Stimulated activated naive CD8-positive, alpha-beta T cell treated with anti-CD3 and anti-CD28 coated beads, Interleukin-15, Interleukin-2, amounts not matched to agents 100 U/mL and 50 U/mL, for 24 hours (primary cell): ENCODE results near the gene AKIP1.
"Not testable (repeated sequence)": the region's sequence is repeated elsewhere in the genome, so short reads cannot be mapped to it uniquely, and the experiment has no call there.

Source experiments
- ATAC-seq: fragments of 150-1000 bp; cut with Tn5 transposase; one replicate; pipeline ENCODE4 v1.10.0; 2021
- DNase-seq: peaks from one replicate; pipeline ENCODE4 v3.0.0; 2021

The AKIP1 gene

DNA sequence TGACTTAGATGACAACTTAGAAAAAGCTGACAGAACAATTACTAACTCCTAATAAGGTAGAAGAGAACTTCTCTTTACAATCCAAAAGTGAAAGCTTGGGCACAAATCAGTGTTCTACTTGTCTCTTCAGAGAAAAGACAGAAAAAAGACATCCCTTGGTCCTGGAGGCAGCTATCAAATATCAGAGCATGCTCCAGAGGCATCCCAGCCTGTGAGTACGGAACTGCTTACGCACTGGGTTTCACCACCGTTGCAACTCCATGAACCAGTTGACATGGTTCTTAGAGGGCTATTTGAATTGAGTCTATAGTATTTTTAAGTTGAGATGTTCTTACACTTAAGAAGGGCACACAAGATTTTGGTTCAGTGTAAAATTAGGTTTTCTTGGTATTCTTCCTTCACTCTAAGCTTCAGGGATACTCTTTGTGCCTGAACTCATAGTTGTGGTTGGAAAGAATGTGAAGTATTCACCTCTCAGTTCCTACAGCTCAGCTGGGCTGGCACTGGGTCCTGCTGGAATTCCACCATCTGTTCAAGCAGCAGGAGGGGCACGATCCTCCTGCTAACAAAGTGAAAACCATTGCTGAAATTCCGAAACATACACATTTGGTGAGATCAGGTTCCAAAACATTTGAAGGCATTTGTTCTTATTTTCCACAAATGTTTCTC is 6.3 kb downstream of the AKIP1 start:
- no peak for ATAC-seq
- no peak for DNase-seq

DNA sequence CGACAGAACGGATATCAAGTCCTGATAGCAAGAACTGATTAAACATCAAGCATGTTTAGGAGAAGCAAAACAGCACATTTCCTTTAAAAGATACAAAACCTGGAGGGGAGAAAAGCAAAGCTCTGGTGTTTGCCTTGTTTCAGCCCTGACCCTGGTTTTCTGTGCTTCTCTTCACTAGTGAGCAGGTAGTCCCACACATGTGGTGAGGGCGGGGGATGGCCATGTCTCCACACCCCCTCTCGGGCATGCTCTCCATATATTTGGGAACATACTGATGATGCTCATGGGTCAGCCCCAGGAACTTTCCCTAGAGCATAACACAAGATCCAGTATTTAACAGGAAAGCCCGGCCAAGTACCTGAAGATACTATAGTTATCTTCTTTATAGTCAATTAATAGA is 11.7 kb downstream of the AKIP1 start:
- ATAC-seq (no peak), DNase-seq (no peak)

DNA sequence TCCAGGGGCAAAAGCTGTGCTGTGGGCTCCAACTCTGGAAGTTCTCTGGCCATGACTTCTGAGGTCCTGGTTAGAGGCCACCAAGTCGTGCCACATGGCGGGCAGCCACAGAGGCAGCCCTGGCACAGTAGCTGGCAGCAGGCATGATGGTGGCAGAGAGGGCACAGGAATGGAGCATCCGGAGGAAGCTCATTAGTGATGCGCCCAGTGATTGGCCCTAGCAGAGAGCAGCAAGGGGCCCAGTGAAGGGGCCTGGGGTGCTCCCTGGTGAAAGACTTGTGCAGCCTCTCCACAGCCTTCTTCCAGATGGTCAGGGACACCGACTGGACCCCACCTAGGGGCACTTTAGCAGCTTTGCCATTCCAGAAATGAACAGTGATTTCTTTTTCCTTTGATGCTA is 14.7 kb downstream of the AKIP1 start:
- DNase-seq (no peak), ATAC-seq (no peak)

DNA sequence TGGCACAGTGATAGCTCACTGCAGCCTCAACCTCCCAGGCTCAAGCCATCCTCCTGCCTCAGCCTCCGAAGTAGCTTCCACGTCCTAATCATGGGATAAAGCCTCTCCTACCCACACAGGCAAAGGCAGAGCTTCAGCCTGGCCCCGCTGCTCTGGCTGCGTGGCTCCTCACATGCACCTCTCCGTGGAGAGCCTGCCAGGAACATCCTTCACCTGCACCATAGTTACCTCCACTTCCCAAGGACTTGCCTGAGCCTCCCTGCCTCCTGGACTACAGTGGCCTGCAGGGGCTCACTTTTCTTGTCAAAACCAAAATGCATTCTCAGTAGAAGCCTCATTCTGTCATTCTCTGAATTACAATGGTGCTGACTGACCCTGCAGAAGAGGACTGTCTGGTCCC is 15.2 kb downstream of the AKIP1 start:
- DNase-seq (no peak), ATAC-seq (no peak)

DNA sequence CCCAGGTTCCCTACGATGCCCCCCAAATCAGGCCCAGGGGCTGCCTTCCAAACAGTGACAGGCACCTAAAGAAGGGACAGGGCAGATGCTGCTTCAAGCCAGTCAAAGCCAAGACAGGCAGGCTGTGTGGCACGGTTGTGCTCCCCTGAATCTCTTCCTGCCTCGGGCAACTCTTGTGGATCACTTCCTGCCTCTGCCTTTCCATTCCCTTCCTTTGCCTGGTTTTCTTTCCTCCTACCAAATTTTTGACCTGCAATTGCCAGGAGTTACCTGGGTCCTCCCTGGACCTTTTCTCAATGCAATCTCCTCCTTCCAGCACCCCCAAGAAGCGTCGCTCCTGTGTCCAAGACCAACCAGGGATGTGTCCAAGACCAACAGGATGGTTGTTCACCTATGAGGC is 16.2 kb downstream of the AKIP1 start:
- ATAC-seq (no peak), DNase-seq (no peak)

DNA sequence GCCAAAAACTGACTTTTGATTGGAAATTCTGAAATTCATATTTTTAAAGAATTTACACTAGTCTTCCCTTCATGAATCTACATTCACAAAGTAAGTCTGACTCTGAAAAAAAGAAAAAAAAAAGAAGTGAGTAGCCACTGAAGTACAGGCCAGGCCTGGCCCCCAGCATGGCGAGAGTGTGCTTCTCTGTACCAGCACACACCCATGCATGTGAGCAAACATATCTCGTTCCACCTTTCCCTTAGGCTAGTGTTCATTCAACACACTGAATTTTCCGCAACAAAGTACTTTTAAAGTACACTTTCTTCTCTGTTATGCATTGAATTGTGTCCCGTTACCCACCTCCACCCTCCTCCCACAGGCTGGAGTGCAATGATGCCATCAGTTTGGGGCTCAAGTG is 17.2 kb downstream of the AKIP1 start:
- ATAC-seq: no peak
- DNase-seq: no peak

DNA sequence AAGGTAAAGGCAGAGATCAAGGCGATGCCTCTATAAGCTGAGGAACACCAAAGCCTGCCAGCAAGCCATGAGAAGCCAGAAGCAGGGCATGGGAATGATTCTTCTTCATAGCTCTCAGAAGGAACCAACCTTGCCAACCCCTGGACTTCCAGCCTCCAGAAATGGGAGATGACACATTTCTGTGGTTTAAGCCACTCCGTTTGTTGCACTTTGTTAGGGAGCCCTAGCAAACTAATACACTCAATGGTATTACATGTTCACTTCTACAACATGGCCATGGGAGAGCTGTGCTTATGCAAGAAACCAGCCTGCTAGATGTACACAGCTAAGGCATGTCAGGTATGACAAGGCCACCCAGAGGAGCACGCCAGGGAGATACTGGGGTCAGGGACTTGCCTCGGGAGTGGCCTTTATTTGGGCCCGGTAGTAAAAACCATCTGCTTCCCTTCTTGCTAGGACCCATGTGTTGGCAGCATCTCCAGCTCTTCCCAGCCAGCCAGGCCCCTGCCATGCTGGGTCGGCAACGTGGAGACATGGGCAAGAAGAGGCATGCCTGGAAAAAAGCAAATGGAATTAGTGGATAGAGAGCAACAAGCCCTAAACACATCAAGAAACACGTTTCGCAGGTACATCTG is 18.1 kb downstream of the AKIP1 start:
- ATAC-seq (no peak), DNase-seq (no peak)

DNA sequence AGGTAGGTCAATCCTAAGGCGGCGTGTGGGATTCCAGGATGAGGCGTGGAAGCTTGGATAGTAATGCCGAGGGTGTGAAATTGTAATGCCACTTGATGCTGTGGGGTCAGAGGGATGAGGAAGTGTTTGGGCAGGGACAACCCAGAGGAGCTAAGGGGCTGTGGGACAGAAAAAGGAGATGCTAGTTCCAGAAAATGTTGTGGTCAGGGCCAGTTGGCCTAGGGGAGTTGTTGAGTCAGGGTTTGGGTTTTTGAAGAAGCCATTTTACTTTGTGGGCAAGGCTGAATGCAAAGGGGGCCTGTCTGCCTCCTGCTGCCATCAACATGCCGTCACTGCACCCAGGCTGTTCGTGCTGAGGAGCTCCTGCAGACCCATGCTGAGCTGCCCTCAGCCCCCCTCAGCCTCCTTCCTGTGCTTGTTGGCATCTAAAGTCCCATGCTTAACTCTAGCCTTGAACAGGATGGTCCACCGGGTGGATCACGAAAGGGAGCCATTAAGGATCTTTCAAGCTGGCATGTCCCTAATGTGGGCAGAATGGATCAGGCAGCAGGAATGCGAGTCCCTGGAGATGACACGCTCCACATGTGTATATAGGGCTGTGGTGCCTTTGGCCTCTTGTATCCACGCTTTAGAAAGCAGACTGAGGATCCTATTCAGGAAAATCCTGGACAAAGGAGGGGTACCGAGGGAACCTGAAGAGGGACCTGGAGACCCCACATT is 19.6 kb downstream of the AKIP1 start:
- no peak for DNase-seq
- no peak for ATAC-seq

DNA sequence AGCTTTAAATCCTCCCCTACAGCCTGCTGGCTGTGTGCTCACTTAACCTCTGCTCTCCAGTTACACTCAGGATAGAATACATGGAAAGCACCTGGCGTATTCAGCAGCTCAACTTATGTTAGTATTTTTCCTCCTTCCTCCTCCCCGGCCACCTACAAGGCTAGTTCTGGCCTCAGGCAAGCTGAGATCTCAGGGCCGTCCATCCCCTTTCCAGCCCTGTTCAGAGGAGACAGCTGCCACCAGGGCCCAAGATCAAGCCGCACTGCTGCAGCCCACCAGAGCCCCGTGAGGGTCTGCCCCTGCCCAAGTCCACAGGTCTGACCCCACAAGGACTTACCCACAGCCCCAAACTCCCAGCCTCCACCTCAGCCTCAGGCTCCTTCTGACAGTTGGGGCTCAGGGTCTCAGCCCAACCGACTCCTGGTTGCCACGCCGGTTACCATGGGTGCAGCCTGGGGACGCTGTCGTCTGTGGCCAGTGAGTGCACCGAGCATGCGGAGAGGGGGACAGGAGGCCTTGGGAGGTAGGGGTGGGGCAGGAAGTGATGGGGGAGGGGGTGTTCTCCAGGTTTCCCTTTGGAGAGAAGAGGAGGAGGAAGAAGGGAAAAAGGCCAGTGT is 21.7 kb downstream of the AKIP1 start, which contains the start of gene C11orf16:
Gene C11orf16 (minus strand): TSS at position 384 of the 617 bp plus-strand sequence. CDS start 639 bp downstream, outside the sequence.
- ATAC-seq (no peak), DNase-seq (no peak)

DNA sequence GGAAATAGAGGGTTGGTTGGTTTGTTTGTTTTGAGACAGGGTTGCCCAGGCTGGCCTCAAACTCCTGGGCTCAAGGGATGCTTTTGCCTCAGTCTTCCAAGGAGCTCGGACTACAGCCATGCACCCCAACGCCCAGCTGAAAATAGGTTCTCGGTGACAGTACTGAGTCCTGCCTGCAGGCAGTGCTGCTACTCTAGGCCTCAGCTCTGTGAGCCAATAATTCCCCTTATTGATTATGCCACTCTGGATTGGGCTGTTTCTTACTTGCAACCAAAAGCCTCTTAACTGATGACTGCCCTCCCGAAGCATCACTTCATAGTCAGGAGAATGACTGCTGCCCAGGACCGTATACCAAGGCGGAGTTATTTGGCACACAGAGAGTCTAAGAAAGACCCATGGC is 22.9 kb downstream of the AKIP1 start:
- ATAC-seq (no peak), DNase-seq (no peak)

DNA sequence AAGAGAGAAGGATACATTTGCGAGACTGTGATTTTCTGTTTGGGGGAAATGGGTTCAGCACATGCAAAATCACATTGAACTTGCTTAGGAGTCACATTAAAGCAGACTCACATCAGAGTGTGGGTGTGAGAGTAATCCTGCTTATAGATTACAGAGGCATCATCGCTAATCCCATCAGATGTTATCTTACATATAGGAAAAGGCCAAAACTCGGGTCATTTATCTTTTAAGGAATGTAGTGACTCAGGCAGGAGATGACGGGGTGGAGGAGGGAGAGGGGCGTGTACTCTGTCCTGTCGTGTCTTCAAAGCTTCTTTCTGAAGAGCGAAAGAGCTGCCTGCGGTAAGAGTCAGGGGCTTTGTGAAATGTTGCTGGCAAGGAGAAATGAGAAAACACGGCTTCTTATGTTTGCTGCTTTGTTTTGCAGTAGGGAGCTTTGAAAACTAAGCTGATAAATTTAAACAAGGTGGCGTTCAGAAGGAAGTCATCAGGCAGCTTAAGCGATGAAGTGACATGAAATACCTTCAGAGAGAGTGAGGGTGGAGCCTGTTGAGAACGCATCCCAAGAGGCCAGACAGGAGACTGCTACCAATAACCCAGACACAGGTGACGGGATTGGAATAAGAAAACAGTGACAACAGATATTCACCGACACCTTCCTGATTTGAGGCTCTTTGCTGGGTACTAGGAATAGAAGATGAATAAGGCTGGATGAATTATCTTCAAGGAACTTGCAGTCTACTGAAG is 23.9 kb downstream of the AKIP1 start:
- DNase-seq: no peak

DNA sequence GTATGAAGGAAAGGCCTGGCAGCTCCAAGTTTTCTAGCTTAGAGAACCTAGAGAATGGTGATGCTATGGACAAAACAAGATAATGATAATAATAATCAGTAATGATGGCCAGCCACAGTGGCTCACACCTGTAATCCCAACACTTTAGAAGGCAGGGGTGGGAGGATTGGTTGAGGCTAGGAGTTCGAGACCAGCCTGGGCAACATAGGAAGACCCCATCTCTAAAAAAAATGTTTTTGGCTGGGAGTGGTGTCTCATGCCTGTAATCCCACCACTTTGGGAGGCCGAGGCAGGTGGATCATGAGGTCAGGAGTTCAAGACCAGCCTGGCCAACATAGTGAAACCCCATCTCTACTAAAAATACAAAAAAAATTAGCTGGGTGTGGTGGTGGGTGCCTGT is 24.8 kb downstream of the AKIP1 start:
- DNase-seq, ATAC-seq: not testable (repeated sequence)

More for the DNA sequence above, 23.9 kb downstream of the AKIP1 start:
- ATAC-seq: no peak

DNA sequence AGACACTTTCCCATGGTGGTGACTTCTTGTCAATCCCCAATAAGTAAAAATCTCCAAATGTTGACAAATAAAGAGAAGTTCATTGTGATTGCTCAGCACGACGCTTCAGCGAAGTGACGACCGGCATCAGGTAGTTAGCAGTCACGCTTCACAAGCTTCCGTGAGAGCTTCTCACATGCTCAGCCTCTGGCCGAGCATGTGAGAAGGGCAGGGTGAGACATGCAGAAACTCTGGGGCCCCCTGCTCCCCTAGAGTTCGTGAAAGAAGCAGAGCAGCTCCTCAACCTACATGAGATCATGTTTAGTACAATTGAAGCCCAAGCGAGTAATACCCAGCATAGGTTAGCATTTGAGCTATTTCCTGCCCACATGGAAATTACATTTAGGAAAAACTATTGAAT is 26.2 kb downstream of the AKIP1 start:
- ATAC-seq (no peak), DNase-seq (no peak)

DNA sequence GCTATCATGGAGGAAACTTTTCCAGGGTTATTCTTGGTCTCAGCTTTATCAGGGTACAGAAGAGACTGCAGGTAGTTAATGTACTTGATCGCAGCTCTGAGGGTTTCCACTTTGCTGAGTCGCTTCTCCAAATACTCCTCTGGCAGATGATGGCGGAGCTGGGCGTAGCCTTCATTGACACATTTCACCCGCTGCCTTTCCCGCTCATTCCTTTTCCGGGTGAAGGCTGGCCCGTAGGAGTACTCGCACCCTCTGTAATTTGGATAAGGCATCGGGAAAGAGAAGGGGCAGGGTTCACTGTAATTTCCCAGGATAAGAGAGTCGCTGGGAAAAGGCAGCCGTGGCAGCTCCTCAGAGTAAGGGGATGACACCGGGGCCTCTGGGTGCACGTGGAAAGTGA is 26.7 kb downstream of the AKIP1 start:
- DNase-seq: no peak
- ATAC-seq: no peak

DNA sequence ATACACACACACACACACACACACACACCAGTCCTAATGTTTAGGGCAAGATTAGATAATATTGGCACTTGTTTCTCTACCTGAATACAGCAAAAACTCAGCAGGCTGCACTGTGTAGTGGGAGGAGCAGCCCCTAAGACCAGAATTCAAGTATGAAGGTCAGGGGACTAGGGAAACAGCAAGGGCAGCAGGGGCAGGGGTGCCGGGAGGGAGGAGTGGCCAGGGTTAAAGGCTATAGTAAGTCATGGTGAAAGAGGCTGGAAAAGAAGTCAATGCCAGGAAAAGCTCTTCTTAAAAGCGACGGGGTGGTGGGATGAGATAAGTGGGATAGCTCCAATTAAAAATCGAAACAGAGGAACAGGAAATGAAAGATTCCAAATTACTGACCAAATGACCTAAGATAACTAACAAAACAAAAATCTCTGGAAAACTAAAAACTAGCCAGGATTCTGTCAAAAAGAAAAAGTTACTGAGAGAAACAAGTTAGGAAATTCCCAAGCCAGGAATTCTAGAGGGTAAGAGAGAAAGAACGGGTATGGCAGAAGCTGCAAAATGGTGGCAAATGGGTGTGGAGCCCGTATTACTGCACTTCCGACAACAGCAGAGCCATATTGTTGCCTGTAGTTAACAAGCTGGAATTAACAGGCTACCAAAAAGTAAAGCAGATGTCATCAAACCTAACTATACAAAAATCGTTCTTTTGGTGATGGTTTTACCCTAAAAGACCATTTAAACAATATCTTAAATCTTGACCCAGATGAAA is 30.5 kb downstream of the AKIP1 start:
- DNase-seq: no peak
- ATAC-seq: no peak

DNA sequence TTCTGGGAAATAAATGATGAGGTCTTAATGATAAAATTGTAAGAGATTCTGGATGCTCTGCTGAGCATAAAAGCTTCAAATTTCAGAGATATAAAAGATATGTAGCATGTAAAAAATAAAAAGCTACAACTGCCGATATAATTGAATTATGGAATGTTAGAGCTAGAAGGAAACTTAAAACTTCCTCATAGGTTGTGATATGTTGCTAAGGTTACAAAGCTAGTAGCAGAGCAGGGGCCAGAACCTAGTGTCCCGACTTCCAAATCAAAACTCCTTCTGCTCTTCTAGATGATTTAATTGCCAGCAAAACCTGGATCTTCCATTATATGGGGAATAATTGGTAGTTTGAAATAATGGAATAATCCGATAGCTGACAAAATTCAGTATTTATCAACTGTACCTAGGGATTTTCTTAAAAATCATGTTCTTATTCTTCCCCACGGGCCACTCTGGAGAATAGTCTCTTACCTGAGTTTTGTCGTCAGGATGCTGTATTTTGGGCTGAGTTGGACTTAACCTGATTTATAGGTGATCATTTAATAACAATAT is 31.6 kb downstream of the AKIP1 start, which contains the start of gene ASCL3:
Gene ASCL3 (minus strand): TSS at position 499 of the 549 bp plus-strand sequence. CDS start 4,855 bp downstream, outside the sequence.
- ATAC-seq: no peak

DNA sequence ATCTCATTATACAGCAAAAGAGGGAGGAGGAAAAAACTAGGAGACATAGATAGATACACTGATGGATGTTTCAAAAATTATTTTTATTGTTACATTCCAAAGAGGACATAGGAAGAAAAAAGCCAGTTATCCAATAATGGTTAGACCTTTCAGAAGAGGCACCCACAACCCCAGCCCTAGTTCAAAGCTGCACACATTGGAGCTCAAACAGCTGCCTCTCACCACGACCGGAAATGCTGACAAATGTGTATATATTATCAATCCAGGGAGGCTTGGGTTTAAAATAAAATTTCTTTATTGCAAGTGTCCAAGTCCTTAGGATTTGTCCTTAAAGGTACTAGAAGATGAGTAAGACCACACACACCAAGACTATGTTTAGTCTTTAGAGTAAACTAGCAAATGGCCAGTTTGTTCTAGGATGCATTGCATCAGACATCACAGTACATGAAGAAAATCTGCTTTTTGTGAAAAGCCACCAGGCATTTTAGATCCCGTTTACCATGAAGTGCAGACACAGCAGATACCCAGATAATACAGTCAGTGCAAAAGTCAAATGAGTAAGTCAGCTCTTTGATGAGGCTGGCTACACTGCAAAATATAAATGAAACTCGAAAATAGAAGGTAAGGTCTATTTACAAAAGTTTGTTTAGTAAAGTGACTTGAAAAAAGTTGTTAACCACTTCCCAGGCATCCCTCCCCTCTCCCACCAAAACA is 36.4 kb downstream of the AKIP1 start:
- DNase-seq: no peak
- no peak for ATAC-seq

More for the DNA sequence above, 31.6 kb downstream of the AKIP1 start, which contains the start of gene ASCL3:
- no peak for DNase-seq

DNA sequence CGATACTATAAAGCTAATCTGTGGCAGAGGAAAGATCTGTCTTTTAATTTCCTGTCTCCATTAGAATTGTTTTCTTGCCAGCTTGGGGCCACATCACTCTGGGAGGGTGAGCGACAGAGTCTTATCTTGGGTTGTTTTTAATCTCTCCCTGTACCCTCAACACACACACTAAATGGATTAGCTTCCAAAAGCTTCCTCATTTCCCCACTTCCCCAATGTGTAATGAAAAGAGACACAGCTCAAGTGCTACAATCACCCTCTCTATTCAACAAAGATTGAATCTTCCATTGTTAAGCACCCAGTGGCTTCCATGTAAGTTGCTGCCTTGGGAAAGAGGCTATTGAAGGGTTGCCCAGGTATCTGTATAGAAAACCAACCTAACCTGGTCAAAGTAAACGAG is 37.9 kb downstream of the AKIP1 start:
- DNase-seq: no peak
- no peak for ATAC-seq

DNA sequence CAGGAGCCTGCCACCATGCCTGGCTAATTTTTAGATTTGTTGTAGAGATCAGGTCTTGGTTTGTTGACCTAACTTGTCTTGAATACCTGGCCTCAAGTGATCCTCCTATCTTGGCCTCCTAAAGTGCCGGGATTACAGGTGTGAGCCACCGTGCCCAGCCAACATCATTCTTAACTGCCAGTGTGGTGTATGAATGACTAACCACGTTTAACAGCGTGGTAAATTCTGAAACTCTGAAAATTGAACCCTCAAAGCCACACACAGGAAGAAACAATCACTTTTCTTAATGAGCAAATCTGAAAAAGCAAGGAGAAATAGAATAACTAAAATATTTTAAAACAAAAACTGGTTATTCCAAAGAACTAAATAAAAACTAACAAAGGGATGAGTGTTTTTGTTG is 45.9 kb downstream of the AKIP1 start:
- DNase-seq: no peak

DNA sequence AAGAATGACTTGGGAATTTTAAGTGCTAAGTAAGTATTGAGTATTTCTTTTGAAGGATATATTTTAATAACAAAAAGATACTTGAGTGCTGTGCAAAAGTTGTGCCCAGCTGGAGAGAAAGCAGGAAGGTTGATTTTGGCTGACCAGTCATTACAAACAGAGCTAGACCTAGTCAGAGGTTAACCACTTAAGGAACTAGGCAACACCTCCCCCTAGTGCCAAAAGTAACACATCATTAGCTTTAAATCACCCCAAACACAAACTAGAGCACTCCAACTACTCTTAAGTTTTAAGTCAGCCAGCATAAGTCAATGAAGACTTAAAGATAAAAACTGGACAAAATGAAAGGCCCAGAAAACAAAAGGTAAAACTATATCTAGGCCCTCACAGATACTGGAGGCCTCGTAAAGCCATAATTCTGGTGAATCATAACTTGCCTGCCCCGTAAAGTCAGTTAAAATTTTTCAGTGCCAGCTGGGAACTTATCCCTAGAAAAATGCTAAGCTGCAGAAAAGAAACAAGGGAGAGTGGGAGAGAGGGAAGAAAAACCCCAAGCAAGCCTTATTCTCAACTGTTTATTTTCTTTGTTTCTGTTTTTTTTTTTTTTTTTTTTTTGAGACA is 48.7 kb downstream of the AKIP1 start:
- DNase-seq (peak; percentile 21), ATAC-seq (peak; percentile 38)

More for the DNA sequence above, 45.9 kb downstream of the AKIP1 start:
- ATAC-seq: peak; percentile 58
